Nephron (organoid): ENCODE data around the gene PANX3.

Experiments used
- H3K27ac Mint-ChIP-seq, 3 experiments: 2 replicates each; pipeline ENCODE4 v1.8.0; 2020; ENCODE audit warnings: mixed read lengths in 3 of 3, mild to moderate bottlenecking in 2 of 3, moderate library complexity in 1 of 3
- H3K27me3 Mint-ChIP-seq: 2 replicates; pipeline ENCODE4 v1.8.0; 2021; ENCODE audit warnings: low read depth, mild to moderate bottlenecking, moderate library complexity, mixed read lengths
- H3K36me3 Mint-ChIP-seq: 2 replicates; pipeline ENCODE4 v1.8.0; 2020; ENCODE audit warnings: low read depth, mixed read lengths
- H3K4me1 Mint-ChIP-seq: 2 replicates; pipeline ENCODE4 v1.8.0; 2020; ENCODE audit warnings: mixed read lengths
- H3K4me3 Mint-ChIP-seq, 3 experiments: 2 replicates each; pipeline ENCODE4 v1.8.0; 2020; ENCODE audit warnings: mild to moderate bottlenecking in 3 of 3, mixed read lengths in 3 of 3, moderate library complexity in 2 of 3
- H3K9me3 Mint-ChIP-seq: 2 replicates; pipeline ENCODE4 v1.8.0; 2020; ENCODE audit warnings: mixed read lengths
- TF ChIP-seq, protein P1 (sequence below), 3 experiments: fragments of 200-600 bp; sonication (generic); IDR thresholded peaks; one replicate each; pipeline ENCODE4 v1.5.0; 2021; ENCODE audit warnings: antibody characterized with exemption in 3 of 3; ENCODE audit not compliant: unreplicated experiment in 3 of 3

Gene PANX3

DNA sequence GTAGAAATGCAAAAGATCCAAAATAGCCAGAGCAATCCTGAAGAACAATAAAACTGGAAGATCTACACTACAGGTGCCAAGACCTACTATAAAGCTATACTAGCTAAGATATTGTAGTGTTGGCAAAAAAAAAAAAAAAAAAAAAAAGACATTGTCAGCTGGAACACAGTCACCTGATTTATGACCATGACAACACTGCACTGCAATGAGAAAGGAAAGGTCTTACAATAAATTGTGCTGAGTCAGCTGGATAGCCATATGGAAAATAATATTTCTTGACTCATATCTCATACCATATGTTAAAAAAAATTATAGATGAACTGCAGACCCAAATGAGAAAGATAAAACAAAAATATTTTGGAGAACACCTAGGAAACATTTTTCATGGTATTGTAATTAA is 3.1 kb upstream of the PANX3 start:
- no peaks in the 10 kb centered on the region for H3K27me3 Mint-ChIP-seq

DNA sequence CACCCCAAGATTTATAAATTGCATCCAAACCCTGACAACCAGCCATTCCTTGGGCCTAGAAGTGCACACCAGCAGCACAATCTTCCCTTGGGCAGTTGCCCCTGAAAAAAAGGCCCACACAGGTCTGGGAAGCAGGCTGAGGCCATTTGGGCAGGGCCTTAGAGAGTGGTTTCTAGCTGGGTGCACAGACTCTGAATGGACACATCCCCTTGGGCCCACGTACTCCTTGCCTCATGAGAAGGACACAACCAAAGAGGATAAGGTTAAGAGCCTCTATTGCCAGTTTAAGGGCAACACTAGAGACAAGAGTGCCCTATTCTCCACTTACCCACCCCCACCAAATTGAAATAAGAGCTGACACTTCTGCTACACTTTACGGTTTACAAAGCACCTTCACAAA is 933 bp upstream of the PANX3 start:
- H3K27me3 Mint-ChIP-seq: no peaks in the 10 kb centered on the region
- TF ChIP-seq, protein P1, sequence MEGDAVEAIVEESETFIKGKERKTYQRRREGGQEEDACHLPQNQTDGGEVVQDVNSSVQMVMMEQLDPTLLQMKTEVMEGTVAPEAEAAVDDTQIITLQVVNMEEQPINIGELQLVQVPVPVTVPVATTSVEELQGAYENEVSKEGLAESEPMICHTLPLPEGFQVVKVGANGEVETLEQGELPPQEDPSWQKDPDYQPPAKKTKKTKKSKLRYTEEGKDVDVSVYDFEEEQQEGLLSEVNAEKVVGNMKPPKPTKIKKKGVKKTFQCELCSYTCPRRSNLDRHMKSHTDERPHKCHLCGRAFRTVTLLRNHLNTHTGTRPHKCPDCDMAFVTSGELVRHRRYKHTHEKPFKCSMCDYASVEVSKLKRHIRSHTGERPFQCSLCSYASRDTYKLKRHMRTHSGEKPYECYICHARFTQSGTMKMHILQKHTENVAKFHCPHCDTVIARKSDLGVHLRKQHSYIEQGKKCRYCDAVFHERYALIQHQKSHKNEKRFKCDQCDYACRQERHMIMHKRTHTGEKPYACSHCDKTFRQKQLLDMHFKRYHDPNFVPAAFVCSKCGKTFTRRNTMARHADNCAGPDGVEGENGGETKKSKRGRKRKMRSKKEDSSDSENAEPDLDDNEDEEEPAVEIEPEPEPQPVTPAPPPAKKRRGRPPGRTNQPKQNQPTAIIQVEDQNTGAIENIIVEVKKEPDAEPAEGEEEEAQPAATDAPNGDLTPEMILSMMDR (IDR thresholded peaks at IDR 0.05; ENCODE audit: unreplicated experiment in 3 of 3): no peak
- no peaks in the 10 kb centered on the region for H3K9me3 Mint-ChIP-seq
- H3K4me1 Mint-ChIP-seq: no peaks in the 10 kb centered on the region
- H3K27ac Mint-ChIP-seq: no peak overlapping the region
- H3K4me3 Mint-ChIP-seq: no peak overlapping the region
- H3K36me3 Mint-ChIP-seq: no peaks in the 10 kb centered on the region

More for the DNA sequence above, 3.1 kb upstream of the PANX3 start:
- Mint-ChIP-seq H3K9me3 (no peaks in the 10 kb centered on the region), H3K4me1 (no peaks in the 10 kb centered on the region), H3K27ac (no peak overlapping the region), H3K4me3 (no peak overlapping the region), H3K36me3 (no peaks in the 10 kb centered on the region)
- TF ChIP-seq, protein P1 (IDR thresholded peaks at IDR 0.05; ENCODE audit: unreplicated experiment in 3 of 3): no peak

DNA sequence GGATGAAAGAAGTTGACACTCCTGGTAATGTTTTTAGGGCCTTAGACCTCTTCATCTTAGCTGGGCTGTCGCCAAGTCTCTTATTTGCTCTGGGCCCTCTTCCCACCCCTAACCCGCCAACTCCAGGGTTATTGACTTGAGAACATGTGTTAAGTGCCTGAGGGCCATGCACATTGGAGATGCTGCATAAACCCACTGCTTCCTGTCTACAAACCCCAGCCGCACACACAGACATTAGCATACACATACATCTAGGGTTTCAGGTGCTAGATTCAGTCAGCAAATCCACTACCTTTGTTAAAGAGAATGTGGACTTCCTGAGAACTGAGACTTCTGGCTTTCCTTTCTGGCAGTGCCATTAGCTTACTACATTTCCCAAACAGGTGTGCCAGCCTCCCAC is 817 bp downstream of the PANX3 start:
- Mint-ChIP-seq H3K9me3 (no peaks in the 10 kb centered on the region), H3K4me3 (no peak overlapping the region), H3K36me3 (no peaks in the 10 kb centered on the region), H3K27ac (no peak overlapping the region), H3K27me3 (no peaks in the 10 kb centered on the region), H3K4me1 (no peaks in the 10 kb centered on the region)
- TF ChIP-seq, protein P1 (IDR thresholded peaks at IDR 0.05; ENCODE audit: unreplicated experiment in 3 of 3): no peak

DNA sequence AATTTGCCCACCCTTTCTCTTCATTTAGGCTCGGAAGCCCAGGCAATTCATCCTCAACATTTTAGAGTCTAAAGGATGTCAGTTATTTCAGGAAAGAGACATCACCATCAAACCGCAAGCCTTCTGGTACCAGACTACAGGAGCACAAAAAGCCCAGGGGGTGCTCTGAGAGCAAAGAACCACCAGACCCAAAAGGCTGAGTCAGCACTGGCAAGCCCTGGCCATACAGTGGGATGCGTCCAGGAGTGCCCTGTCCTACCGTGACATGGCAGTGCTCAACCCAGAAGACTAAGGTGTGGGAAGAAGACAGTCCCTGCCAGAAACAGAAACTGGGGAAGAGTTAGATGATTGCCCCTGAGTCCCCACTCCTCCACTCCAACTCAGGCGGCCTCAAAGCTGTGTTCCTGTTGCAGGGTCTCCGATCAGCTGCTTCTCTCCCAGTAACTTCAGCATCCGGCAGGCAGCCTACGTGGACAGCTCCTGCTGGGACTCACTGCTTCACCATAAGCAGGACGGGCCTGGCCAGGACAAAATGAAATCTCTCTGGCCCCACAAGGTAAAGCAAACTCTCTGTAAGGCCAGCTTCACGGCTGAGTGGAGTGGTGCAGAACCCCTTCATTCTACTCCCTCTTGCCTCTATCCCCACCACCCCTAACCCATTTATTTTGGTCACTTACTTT is 1.5 kb downstream of the PANX3 start:
- Mint-ChIP-seq H3K4me1 (no peaks in the 10 kb centered on the region), H3K36me3 (no peaks in the 10 kb centered on the region), H3K9me3 (no peaks in the 10 kb centered on the region), H3K4me3 (no peak overlapping the region), H3K27ac (no peak overlapping the region), H3K27me3 (no peaks in the 10 kb centered on the region)
- TF ChIP-seq, protein P1 (IDR thresholded peaks at IDR 0.05; ENCODE audit: unreplicated experiment in 3 of 3): no peak

DNA sequence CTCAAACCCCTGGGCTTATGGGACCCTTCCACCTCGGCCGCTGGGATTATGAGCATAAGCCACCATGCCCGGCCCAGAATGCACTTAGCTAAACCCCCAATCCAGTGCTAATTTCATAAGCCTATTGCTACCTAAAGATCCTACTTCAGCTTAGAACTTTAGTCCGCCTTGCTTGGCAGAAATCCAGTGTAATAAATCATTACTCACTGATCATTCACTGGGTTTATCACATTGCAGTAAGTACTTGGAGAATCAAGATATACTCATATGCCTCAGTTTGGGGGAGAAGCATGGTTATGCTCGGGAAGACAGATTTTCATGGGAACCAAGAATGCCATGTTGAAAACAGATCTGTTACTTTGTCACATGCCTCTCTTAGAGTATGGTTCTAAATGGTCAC is 7.6 kb downstream of the PANX3 start:
- no peaks in the 10 kb centered on the region for H3K36me3 Mint-ChIP-seq
- TF ChIP-seq, protein P1 (IDR thresholded peaks at IDR 0.05; ENCODE audit: unreplicated experiment in 3 of 3): no peak
- no peaks in the 10 kb centered on the region for H3K27me3 Mint-ChIP-seq
- H3K4me1 Mint-ChIP-seq: peaks cover 6% of the 10 kb centered on the region
- no peak overlapping the region for H3K27ac Mint-ChIP-seq
- no peak overlapping the region for H3K4me3 Mint-ChIP-seq
- no peaks in the 10 kb centered on the region for H3K9me3 Mint-ChIP-seq
